Astrocyte (in vitro differentiated cells and primary cell): ENCODE results near the gene ELK4.

Experiments
- CTCF ChIP-seq: IDR thresholded peaks from 2 replicates; pipeline ENCODE4 v1.5.1; 2011; ENCODE audit warnings: low read depth, mild to moderate bottlenecking, inconsistent platforms, low read length, moderate library complexity; ENCODE audit not compliant: insufficient read depth
- EZH2 ChIP-seq: IDR thresholded peaks from 2 replicates; pipeline ENCODE4 v1.6.1; 2012; ENCODE audit warnings: mild to moderate bottlenecking, low read length, inconsistent platforms; ENCODE audit not compliant: insufficient read depth

DNA sequence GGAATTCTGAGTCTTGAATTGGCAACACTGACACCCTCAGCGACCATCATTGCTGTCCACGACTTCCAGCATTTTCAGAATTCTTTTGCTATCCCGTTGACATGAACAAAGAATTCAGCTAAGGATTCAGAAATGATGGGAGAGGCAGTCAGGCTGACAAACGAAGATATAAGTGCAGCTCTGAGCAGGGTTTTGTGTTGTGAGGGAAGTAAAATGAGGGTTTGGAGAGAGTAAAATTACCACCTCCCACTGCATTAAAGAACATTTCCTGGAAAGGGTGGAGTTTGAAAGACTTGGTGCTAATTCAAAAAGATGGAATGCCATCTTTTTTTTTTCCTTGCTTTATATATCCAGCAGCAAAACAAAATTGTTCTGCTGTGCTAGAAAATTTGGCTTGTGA, 4.9 kb upstream of the ELK4 start:
- no peak for TF ChIP-seq EZH2
- no peak for TF ChIP-seq CTCF
